ENCODE data around the gene USP21. TPM values are rescaled to one million over a fixed set of nuclear protein-coding genes. Genes with fewer than 3 reads are reported as not detected.
A peak's percentile ranks its signal among the peaks of the same experiment; 100 is the strongest.

USP21 gene
- total and polyA plus RNA-seq, 2 of the 8 experiments (the other 6 are each of a cell fraction or from before 2014, with no cell fraction given), result 23.9 to 36.3 TPM

DNA sequence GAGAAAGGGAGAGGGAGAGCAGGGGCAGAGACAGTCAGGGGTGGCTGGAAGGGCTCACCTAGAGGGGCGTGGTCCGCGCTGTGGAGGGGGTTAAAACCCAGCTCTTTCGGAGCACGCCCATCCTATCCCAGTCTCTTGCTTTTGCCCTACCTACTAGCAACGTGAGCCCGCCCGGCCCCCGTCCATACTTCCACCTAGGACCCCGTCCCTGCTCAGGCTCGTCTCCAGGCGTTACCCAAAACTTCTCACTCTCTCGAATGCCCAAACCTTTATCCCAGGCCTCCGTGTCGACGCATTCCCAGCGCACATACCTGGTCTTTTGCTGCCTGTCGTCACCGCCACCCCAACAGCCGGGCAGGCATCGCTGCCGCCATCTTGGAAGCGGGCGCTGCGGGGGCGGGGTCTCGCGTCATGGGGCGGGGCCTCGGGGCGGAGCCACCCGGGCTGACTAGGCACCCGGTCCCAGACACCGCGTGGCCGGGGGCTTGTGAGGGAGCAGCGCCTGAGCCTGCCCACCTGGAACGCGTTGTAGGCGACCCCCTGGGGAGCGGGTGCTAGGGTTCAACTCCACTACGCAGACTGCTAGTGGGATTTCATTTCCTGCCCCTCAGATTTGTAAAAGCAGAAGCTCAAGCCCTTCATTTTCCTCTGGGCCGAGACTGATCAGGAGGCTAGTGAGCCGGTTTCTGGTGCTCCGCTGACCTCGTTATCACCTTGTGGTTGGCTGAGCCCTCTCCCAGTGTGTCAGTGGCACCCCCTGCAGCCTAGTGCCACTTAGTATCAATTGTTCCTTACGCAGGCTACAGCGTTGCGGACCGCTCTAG is 18.0 kb downstream of the USP21 start, which contains the start of gene B4GALT3 (continued):
- peak; percentile 59; the same call in 1 of the 2 replicates for TF ChIP-seq ATF2 (IDR thresholded peaks at IDR 0.05; ENCODE audit: low read length)
- peak; percentile 90 for TF ChIP-seq MAX (IDR thresholded peaks at IDR 0.05)
- TF ChIP-seq RXRA (IDR thresholded peaks at IDR 0.05; ENCODE audit: insufficient read depth, low read depth, low read length), result 0 out of 2 replicates have a peak, but pooled peaks have one; percentile 35
- TF ChIP-seq ZNF274 (IDR thresholded peaks at IDR 0.05; ENCODE audit: borderline replicate concordance, extremely low read depth, low read length), result no peak
- TF ChIP-seq EP300 (IDR thresholded peaks at IDR 0.05; ENCODE audit: borderline replicate concordance in 1 of 2, low read depth in 2 of 2, low read length in 2 of 2), result no peak
- peak; percentile 32 to 40 (median 38); a peak in 3 of 4 replicates for TF ChIP-seq CTCF (IDR thresholded peaks at IDR 0.05; ENCODE audit: control extremely low read depth in 1 of 3, insufficient read depth in 1 of 3, low read depth in 1 of 3, low read length in 3 of 3)
- 0 out of 2 replicates have a peak, but pooled peaks have one; percentile 31 for TF ChIP-seq JUND (IDR thresholded peaks at IDR 0.05; ENCODE audit: low read length)
- no peak for TF ChIP-seq CHD1 (IDR thresholded peaks at IDR 0.05; ENCODE audit: low read depth, low read length)
- TF ChIP-seq KDM1A (IDR thresholded peaks at IDR 0.05; ENCODE audit: borderline replicate concordance, low read length), result 0 out of 2 replicates have a peak, but pooled peaks have one; percentile 33
- no peak for TF ChIP-seq MAFK (IDR thresholded peaks at IDR 0.05; ENCODE audit: low read depth, low read length)
- peak; percentile 89 for TF ChIP-seq TAF1 (IDR thresholded peaks at IDR 0.05; ENCODE audit: low read depth, low read length)
- no peak for TF ChIP-seq SIRT6 (IDR thresholded peaks at IDR 0.05; ENCODE audit: low read length)
- no peak for TF ChIP-seq SIX5 (IDR thresholded peaks at IDR 0.05; ENCODE audit: low read depth, low read length)
- TF ChIP-seq CBX8 (IDR thresholded peaks at IDR 0.05; ENCODE audit: borderline replicate concordance, low read depth, low read length), result no peak
- TF ChIP-seq SUZ12 (IDR thresholded peaks at IDR 0.05; ENCODE audit: low read length), result no peak
- TF ChIP-seq NANOG (IDR thresholded peaks at IDR 0.05; ENCODE audit: insufficient read depth, low read depth, low read length, poor library complexity, severe bottlenecking), result no peak
- peak; percentile 67; the same call in 1 of the 2 replicates for TF ChIP-seq EGR1 (IDR thresholded peaks at IDR 0.05; ENCODE audit: borderline replicate concordance, low read depth, low read length)
- TF ChIP-seq, protein P1, sequence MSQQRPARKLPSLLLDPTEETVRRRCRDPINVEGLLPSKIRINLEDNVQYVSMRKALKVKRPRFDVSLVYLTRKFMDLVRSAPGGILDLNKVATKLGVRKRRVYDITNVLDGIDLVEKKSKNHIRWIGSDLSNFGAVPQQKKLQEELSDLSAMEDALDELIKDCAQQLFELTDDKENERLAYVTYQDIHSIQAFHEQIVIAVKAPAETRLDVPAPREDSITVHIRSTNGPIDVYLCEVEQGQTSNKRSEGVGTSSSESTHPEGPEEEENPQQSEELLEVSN (IDR thresholded peaks at IDR 0.05), result peak; percentile 73
